ENCODE results near the gene AP2A1. TPM values are rescaled to one million over a fixed set of nuclear protein-coding genes. Genes with fewer than 3 reads are reported as not detected.

The AP2A1 gene
- total RNA-seq (2021) (119 to 127 TPM (median 120 TPM) in 3 replicates), Bru-seq, nascent RNA (percentile 48 among the genes with signal in this experiment)
- long read RNA-seq, experiment 1, transcript AP2A1-201 (23 exons, 3,388 nt), result major isoform, 236 of 363 reads
- long read RNA-seq, experiment 1, partial matches to known transcripts, result 100 of 363 reads
- long read RNA-seq, experiment 1, other reads (novel, unspliced or antisense), result 24 of 363 reads
- long read RNA-seq, experiment 2, transcript AP2A1-201 (23 exons, 3,388 nt), result major isoform, 51 of 154 reads
- long read RNA-seq, experiment 2, partial matches to known transcripts, result 81 of 154 reads
- long read RNA-seq, experiment 2, other reads (novel, unspliced or antisense), result 20 of 154 reads
- long read RNA-seq, experiment 3, partial matches to known transcripts, result 7 of 10 reads
- long read RNA-seq, experiment 3, other reads (novel, unspliced or antisense), result 3 of 10 reads

DNA sequence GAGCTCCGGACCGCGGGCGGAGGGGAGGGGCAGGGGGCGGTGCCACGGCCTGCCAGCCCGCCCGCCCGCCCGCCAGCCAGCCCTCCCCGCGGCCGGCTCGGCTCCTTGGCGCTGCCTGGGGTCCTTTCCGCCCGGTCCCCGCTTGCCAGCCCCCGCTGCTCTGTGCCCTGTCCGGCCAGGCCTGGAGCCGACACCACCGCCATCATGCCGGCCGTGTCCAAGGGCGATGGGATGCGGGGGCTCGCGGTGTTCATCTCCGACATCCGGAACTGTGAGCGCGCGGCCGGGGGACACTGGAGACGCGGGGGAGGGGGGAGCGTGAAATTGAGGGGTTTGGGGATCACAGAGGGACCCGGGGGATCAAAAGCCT lies at the start of gene AP2A1:
AP2A1 (plus strand) TSS at position 72 of the 370 bp plus-strand sequence; CDS start at position 205, 133 bp downstream.
- ChIA-PET CTCF (interaction anchor here (0.6 to 2.0 kb wide), 22 partner anchors 16 to 769 kb away, joined by 3 to 16 read pairs (median 4); partner anchors contain the start of genes ADM5, CPT1C and FUZ), POLR2A (interaction anchor here (0.6 to 2.1 kb wide), 16 partner anchors 9 to 221 kb away, joined by 3 to 9 read pairs (median 4); partner anchors contain the start of genes FUZ, PRR12, PTOV1 and RRAS)
- Mint-ChIP-seq H3K27ac (peak within 1 kb of the TSS; percentile 100), H3K9me3 (no peaks in the 10 kb centered on the region), H3K4me3 (peak within 1 kb of the TSS; percentile 94), H3K36me3 (peaks cover 3% of the 10 kb centered on the region; the same call in 1 of the 2 replicates), H3K4me1 (peaks cover 17% of the 10 kb centered on the region), H3K27me3 (ENCODE audit: low read depth) (no peaks in the 10 kb centered on the region; the same call in 1 of the 2 replicates)
- DNase-seq (ENCODE audit: low spot score), result no peak
- ATAC-seq, result no peak
- TF ChIP-seq, protein P1, sequence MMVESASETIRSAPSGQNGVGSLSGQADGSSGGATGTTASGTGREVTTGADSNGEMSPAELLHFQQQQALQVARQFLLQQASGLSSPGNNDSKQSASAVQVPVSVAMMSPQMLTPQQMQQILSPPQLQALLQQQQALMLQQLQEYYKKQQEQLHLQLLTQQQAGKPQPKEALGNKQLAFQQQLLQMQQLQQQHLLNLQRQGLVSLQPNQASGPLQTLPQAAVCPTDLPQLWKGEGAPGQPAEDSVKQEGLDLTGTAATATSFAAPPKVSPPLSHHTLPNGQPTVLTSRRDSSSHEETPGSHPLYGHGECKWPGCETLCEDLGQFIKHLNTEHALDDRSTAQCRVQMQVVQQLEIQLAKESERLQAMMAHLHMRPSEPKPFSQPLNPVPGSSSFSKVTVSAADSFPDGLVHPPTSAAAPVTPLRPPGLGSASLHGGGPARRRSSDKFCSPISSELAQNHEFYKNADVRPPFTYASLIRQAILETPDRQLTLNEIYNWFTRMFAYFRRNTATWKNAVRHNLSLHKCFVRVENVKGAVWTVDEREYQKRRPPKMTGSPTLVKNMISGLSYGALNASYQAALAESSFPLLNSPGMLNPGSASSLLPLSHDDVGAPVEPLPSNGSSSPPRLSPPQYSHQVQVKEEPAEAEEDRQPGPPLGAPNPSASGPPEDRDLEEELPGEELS (CRISPR knock-in tag; IDR thresholded peaks at IDR 0.05), result peak; percentile 68; the same call in 1 of the 2 replicates
- TF ChIP-seq, protein P2, sequence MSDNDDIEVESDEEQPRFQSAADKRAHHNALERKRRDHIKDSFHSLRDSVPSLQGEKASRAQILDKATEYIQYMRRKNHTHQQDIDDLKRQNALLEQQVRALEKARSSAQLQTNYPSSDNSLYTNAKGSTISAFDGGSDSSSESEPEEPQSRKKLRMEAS (CRISPR knock-in tag; IDR thresholded peaks at IDR 0.05), result peak; percentile 34; the same call in 1 of the 2 replicates
- no peak for TF ChIP-seq ZNF671 (CRISPR knock-in tag; IDR thresholded peaks at IDR 0.05)
- TF ChIP-seq, protein P3, sequence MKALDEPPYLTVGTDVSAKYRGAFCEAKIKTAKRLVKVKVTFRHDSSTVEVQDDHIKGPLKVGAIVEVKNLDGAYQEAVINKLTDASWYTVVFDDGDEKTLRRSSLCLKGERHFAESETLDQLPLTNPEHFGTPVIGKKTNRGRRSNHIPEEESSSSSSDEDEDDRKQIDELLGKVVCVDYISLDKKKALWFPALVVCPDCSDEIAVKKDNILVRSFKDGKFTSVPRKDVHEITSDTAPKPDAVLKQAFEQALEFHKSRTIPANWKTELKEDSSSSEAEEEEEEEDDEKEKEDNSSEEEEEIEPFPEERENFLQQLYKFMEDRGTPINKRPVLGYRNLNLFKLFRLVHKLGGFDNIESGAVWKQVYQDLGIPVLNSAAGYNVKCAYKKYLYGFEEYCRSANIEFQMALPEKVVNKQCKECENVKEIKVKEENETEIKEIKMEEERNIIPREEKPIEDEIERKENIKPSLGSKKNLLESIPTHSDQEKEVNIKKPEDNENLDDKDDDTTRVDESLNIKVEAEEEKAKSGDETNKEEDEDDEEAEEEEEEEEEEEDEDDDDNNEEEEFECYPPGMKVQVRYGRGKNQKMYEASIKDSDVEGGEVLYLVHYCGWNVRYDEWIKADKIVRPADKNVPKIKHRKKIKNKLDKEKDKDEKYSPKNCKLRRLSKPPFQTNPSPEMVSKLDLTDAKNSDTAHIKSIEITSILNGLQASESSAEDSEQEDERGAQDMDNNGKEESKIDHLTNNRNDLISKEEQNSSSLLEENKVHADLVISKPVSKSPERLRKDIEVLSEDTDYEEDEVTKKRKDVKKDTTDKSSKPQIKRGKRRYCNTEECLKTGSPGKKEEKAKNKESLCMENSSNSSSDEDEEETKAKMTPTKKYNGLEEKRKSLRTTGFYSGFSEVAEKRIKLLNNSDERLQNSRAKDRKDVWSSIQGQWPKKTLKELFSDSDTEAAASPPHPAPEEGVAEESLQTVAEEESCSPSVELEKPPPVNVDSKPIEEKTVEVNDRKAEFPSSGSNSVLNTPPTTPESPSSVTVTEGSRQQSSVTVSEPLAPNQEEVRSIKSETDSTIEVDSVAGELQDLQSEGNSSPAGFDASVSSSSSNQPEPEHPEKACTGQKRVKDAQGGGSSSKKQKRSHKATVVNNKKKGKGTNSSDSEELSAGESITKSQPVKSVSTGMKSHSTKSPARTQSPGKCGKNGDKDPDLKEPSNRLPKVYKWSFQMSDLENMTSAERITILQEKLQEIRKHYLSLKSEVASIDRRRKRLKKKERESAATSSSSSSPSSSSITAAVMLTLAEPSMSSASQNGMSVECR (CRISPR knock-in tag; IDR thresholded peaks at IDR 0.05; ENCODE audit: borderline replicate concordance), result peak; percentile 23; the same call in 1 of the 2 replicates
- 0 out of 2 replicates have a peak, but pooled peaks have one; percentile 29 for TF ChIP-seq FOXP1 (CRISPR knock-in tag; IDR thresholded peaks at IDR 0.05; ENCODE audit: borderline replicate concordance)

- H3K9me3 Mint-ChIP-seq, result peaks cover 10% of the 10 kb centered on the region
- peaks cover 7% of the 10 kb centered on the region; the same call in 1 of the 2 replicates for H3K36me3 Mint-ChIP-seq
- peaks cover 8% of the 10 kb centered on the region for H3K4me1 Mint-ChIP-seq
- TF ChIP-seq, protein P1 (CRISPR knock-in tag; IDR thresholded peaks at IDR 0.05), result no peak
- TF ChIP-seq RELA (CRISPR knock-in tag; IDR thresholded peaks at IDR 0.05; ENCODE audit: borderline replicate concordance) (no peak), ZNF416 (CRISPR knock-in tag; IDR thresholded peaks at IDR 0.05) (no peak), ZSCAN18 (CRISPR knock-in tag; IDR thresholded peaks at IDR 0.05) (no peak), ZNF396 (CRISPR knock-in tag; IDR thresholded peaks at IDR 0.05; ENCODE audit: borderline replicate concordance) (no peak), JAZF1 (CRISPR knock-in tag; IDR thresholded peaks at IDR 0.05) (no peak), FOXJ3 (CRISPR knock-in tag; IDR thresholded peaks at IDR 0.05; ENCODE audit: borderline replicate concordance) (no peak), E2F4 (CRISPR knock-in tag; IDR thresholded peaks at IDR 0.05; ENCODE audit: borderline replicate concordance, low read depth) (no peak), ZBTB21 (CRISPR knock-in tag; IDR thresholded peaks at IDR 0.05; ENCODE audit: borderline replicate concordance) (no peak)
- TF ChIP-seq, protein P4, sequence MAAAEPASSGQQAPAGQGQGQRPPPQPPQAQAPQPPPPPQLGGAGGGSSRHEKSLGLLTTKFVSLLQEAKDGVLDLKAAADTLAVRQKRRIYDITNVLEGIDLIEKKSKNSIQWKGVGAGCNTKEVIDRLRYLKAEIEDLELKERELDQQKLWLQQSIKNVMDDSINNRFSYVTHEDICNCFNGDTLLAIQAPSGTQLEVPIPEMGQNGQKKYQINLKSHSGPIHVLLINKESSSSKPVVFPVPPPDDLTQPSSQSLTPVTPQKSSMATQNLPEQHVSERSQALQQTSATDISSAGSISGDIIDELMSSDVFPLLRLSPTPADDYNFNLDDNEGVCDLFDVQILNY (CRISPR knock-in tag; IDR thresholded peaks at IDR 0.05), result no peak
- TF ChIP-seq, protein P5, sequence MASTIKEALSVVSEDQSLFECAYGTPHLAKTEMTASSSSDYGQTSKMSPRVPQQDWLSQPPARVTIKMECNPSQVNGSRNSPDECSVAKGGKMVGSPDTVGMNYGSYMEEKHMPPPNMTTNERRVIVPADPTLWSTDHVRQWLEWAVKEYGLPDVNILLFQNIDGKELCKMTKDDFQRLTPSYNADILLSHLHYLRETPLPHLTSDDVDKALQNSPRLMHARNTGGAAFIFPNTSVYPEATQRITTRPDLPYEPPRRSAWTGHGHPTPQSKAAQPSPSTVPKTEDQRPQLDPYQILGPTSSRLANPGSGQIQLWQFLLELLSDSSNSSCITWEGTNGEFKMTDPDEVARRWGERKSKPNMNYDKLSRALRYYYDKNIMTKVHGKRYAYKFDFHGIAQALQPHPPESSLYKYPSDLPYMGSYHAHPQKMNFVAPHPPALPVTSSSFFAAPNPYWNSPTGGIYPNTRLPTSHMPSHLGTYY (CRISPR knock-in tag; IDR thresholded peaks at IDR 0.05), result no peak
- no peak for DNase-seq (ENCODE audit: low spot score)
- H3K27ac Mint-ChIP-seq, result no peak overlapping the region
- peaks cover 5% of the 10 kb centered on the region for H3K27me3 Mint-ChIP-seq (ENCODE audit: low read depth)
- ChIA-PET CTCF (interaction anchor here (0.8 to 2.7 kb wide), 17 partner anchors 10 to 203 kb away, joined by 3 to 16 read pairs (median 6); partner anchors contain the start of genes ADM5, AP2A1, CPT1C and FUZ), POLR2A (interaction anchor here (0.6 to 0.9 kb wide), 2 partner anchors 31 to 40 kb away, joined by 3 to 5 read pairs; no protein-coding TSS in a partner anchor)
- H3K4me3 Mint-ChIP-seq, result no peak overlapping the region
- no peak for ATAC-seq
Measured at GRCh38 chr19:49718511-49718910, 48.3 kb upstream of the AP2A1 start.
